Smooth muscle cell (in vitro differentiated cells): Measurements from ENCODE around the gene HNRNPLL. TPM values are rescaled to one million over a fixed set of nuclear protein-coding genes. Genes with fewer than 3 reads are reported as not detected.

Experiments used
- DNase-seq: peaks from one replicate; lab custom pipeline; 2025; ENCODE audit not compliant: unreplicated experiment; lab: John Stamatoyannopoulos, UW
- H2AFZ ChIP-seq: fragments of 200-600 bp; sonication (generic); 2 replicates; pipeline ENCODE4 v1.6.0; 2016; ENCODE audit warnings: antibody characterized with exemption, low read depth, mild to moderate bottlenecking
- H3F3A ChIP-seq: fragments of 200-600 bp; sonication (generic); 2 replicates; pipeline ENCODE4 v1.6.0; 2017; ENCODE audit warnings: antibody characterized with exemption, low read depth
- H3K27ac ChIP-seq: fragments of 200-600 bp; sonication (generic); 2 replicates; pipeline ENCODE4 v1.5.1; 2016; ENCODE audit warnings: low read depth, mild to moderate bottlenecking
- H3K27me3 ChIP-seq: fragments of 200-600 bp; sonication (generic); 2 replicates; pipeline ENCODE4 v1.6.1; 2016; ENCODE audit warnings: low read depth, mild to moderate bottlenecking
- H3K36me3 ChIP-seq: fragments of 200-600 bp; sonication (generic); 2 replicates; pipeline ENCODE4 v1.5.1; 2016; ENCODE audit warnings: low read depth
- H3K4me1 ChIP-seq: fragments of 200-600 bp; sonication (generic); 2 replicates; pipeline ENCODE4 v1.5.1; 2016; ENCODE audit warnings: low read depth
- H3K4me2 ChIP-seq: fragments of 200-600 bp; sonication (generic); 2 replicates; pipeline ENCODE4 v1.6.0; 2016; ENCODE audit warnings: mild to moderate bottlenecking
- H3K4me3 ChIP-seq: fragments of 200-600 bp; sonication (generic); 2 replicates; pipeline ENCODE4 v1.5.1; 2016; ENCODE audit warnings: mild to moderate bottlenecking
- H3K79me2 ChIP-seq: fragments of 200-600 bp; sonication (generic); 2 replicates; pipeline ENCODE4 v1.6.0; 2016; ENCODE audit warnings: low read depth, mild to moderate bottlenecking
- H3K9ac ChIP-seq: fragments of 200-600 bp; sonication (generic); 2 replicates; pipeline ENCODE4 v1.6.0; 2016; ENCODE audit warnings: low read depth
- H3K9me3 ChIP-seq: fragments of 200-600 bp; sonication (generic); replicated peaks from 2 replicates; pipeline ENCODE4 v1.5.1; 2016; ENCODE audit warnings: low read depth
- H4K20me1 ChIP-seq: fragments of 200-600 bp; sonication (generic); 2 replicates; pipeline ENCODE4 v1.6.0; 2016; ENCODE audit warnings: low read depth
- CTCF ChIP-seq: fragments of 200-600 bp; sonication (generic); IDR thresholded peaks from 2 replicates; pipeline ENCODE4 v1.5.1; 2017; ENCODE audit warnings: borderline replicate concordance, mild to moderate bottlenecking, antibody characterized with exemption; ENCODE audit not compliant: insufficient read depth, poor library complexity, severe bottlenecking
- WGBS: methylation state at CpG from one replicate; pipeline ENCODE4 v1.1.7; 2016; ENCODE audit warnings: low lambda C conversion rate; 5-methylcytosine and 5-hydroxymethylcytosine counted together
- polyA plus RNA-seq: library from polyadenylated mRNA; unstranded; fragments of >200 nt; fragmentation: Nextera tagmentation; extraction: Ambion mirVana; gene quantifications from 2 replicates; pipeline ENCODE4 v1.2.1, GENCODE V29; 2016
- total RNA-seq: library from RNA; depleted of rRNA; stranded (reverse); fragments of >200 nt; gene quantifications from 2 replicates; pipeline ENCODE4 v1.2.3, GENCODE V29; 2014

Gene HNRNPLL
- total and polyA plus RNA-seq, 2 experiments from 2014 or later: 37.4 to 42.8 TPM

GRCh38 chr2:38632980-38633379 is 30.3 kb upstream of the HNRNPLL start:
- H3K4me3 ChIP-seq: no peak overlapping the region
- no peak overlapping the region for H3K27ac ChIP-seq
- H3K36me3 ChIP-seq: no peaks in the 10 kb centered on the region
- H3K27me3 ChIP-seq: no peaks in the 10 kb centered on the region
- no peak for DNase-seq
- no peaks in the 10 kb centered on the region for H4K20me1 ChIP-seq
- no peaks in the 10 kb centered on the region for H3F3A ChIP-seq
- no peak overlapping the region for H2AFZ ChIP-seq
- H3K4me1 ChIP-seq: no peaks in the 10 kb centered on the region
- no peak overlapping the region for H3K4me2 ChIP-seq
- H3K9me3 ChIP-seq: no peaks in the 10 kb centered on the region
- no peak overlapping the region for H3K9ac ChIP-seq
- no peak for TF ChIP-seq CTCF
- no peaks in the 10 kb centered on the region for H3K79me2 ChIP-seq

DNA sequence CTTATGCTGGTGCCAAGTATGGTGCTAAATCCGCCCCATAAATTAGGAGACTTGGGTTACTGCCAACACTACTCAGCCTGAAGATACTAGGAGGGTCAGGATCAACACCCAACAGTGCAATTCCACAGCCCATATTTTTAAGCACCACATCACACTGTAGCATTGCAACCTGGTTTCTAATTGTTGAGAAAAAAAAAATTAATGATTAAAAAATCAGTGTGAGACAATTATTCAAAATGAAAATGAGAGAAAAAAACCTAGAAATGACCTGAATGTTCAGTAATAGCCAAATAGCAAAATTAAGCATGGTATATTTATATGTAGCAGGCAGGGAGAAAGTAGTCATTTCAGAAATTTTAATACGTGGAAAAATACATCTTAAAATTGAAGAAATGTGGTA is 29.2 kb upstream of the HNRNPLL start:
- no peaks in the 10 kb centered on the region for H3K4me1 ChIP-seq
- no peaks in the 10 kb centered on the region for H4K20me1 ChIP-seq
- H2AFZ ChIP-seq: no peak overlapping the region
- no peak overlapping the region for H3K27ac ChIP-seq
- no peaks in the 10 kb centered on the region for H3K36me3 ChIP-seq
- TF ChIP-seq CTCF: no peak
- H3K4me3 ChIP-seq: no peak overlapping the region
- H3K9ac ChIP-seq: no peak overlapping the region
- no peak overlapping the region for H3K4me2 ChIP-seq
- H3F3A ChIP-seq: no peaks in the 10 kb centered on the region
- 94% methylated on average over 2 of the region's 2 CpGs for WGBS
- no peak for DNase-seq
- H3K79me2 ChIP-seq: no peaks in the 10 kb centered on the region
- H3K9me3 ChIP-seq: no peaks in the 10 kb centered on the region
- H3K27me3 ChIP-seq: no peaks in the 10 kb centered on the region

DNA sequence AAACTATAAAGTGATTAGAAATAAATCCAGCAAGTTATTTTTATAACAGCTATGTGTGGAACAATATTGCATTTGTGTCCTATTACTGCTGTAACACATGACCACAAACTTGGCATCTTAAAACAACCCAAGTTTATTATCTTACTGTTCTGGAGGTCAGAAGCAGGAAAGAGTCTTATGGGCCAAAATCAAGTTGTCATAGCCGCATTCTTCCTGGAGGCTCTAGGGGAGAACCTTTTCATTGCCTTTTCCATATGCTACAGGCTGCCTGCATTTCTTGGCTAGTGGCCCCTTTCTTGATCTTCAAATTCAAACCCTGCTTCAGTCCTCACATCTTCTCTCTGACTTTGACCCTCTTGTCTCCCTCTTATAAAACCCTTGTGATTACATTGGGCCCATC is 27.0 kb upstream of the HNRNPLL start:
- Histone ChIP-seq H2AFZ (no peak overlapping the region), H3K27me3 (no peaks in the 10 kb centered on the region), H3F3A (no peaks in the 10 kb centered on the region), H4K20me1 (no peaks in the 10 kb centered on the region), H3K27ac (no peak overlapping the region), H3K79me2 (no peaks in the 10 kb centered on the region), H3K9ac (no peak overlapping the region), H3K4me2 (no peak overlapping the region), H3K4me3 (no peak overlapping the region), H3K9me3 (no peaks in the 10 kb centered on the region), H3K36me3 (no peaks in the 10 kb centered on the region), H3K4me1 (no peaks in the 10 kb centered on the region)
- WGBS: 100% methylated on average over 1 of the region's 1 CpG
- DNase-seq: no peak
- TF ChIP-seq CTCF: no peak

GRCh38 chr2:38627391-38627790 is 24.7 kb upstream of the HNRNPLL start:
- H3K9ac ChIP-seq: no peak overlapping the region
- H3K4me1 ChIP-seq: no peaks in the 10 kb centered on the region
- no peak overlapping the region for H3K4me3 ChIP-seq
- H4K20me1 ChIP-seq: no peaks in the 10 kb centered on the region
- WGBS: 87% methylated on average over 4 of the region's 4 CpGs
- no peaks in the 10 kb centered on the region for H3K79me2 ChIP-seq
- no peaks in the 10 kb centered on the region for H3K36me3 ChIP-seq
- no peak overlapping the region for H3K4me2 ChIP-seq
- DNase-seq: no peak
- no peaks in the 10 kb centered on the region for H3K9me3 ChIP-seq
- H3K27ac ChIP-seq: no peak overlapping the region
- TF ChIP-seq CTCF: no peak
- H3F3A ChIP-seq: no peaks in the 10 kb centered on the region
- H2AFZ ChIP-seq: no peak overlapping the region
- no peaks in the 10 kb centered on the region for H3K27me3 ChIP-seq
